ENCODE measurements around the gene LETM1.

DNA sequence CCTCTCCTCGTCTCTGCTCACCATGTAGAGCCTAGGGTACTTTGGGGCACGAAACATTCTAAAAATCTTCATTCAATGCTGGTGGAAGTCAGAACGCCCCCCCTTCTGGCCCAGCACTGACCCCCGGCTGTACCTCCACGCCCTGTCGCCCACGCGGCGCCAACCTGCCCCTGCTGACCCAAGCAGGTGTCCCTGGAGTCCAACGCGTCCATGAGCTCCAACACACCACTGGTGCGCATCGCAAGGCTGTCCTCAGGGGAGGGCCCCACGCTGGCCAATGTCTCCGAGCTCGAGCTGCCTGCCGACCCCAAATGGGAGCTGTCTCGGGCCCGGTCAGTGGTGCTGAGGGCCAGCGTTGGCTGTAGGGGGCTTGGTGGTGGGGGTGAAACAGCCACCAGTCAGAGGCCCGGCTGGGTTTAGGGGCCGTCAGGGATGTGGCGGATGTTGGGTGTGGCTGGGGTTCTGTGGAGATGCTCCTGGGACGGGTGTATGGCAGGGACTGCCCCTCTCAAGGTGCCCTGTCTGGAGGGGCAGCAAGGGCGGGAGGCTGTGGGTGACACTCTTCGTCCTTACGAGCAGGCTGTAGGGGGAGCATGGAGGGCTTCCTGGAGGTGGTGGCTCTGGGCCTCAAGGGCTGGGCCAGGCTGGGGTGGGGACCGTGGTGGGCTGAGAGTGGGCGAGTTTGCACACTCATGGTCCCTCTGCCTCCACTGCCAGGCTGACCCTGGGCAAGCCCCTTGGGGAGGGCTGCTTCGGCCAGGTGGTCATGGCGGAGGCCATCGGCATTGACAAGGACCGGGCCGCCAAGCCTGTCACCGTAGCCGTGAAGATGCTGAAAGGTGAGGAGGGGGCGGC, 51.1 kb downstream of the LETM1 start:
- TF ChIP-seq, protein P1, sequence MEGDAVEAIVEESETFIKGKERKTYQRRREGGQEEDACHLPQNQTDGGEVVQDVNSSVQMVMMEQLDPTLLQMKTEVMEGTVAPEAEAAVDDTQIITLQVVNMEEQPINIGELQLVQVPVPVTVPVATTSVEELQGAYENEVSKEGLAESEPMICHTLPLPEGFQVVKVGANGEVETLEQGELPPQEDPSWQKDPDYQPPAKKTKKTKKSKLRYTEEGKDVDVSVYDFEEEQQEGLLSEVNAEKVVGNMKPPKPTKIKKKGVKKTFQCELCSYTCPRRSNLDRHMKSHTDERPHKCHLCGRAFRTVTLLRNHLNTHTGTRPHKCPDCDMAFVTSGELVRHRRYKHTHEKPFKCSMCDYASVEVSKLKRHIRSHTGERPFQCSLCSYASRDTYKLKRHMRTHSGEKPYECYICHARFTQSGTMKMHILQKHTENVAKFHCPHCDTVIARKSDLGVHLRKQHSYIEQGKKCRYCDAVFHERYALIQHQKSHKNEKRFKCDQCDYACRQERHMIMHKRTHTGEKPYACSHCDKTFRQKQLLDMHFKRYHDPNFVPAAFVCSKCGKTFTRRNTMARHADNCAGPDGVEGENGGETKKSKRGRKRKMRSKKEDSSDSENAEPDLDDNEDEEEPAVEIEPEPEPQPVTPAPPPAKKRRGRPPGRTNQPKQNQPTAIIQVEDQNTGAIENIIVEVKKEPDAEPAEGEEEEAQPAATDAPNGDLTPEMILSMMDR (IDR thresholded peaks at IDR 0.05) = no peak
- TF ChIP-seq EZH2 (IDR thresholded peaks at IDR 0.05) = no peak

Data from neural progenitor cell (in vitro differentiated cells).